ENCODE data around the gene RAB1B.
"Not testable (repeated sequence)": the region's sequence is repeated elsewhere in the genome, so short reads cannot be mapped to it uniquely, and the experiment has no call there.

DNA sequence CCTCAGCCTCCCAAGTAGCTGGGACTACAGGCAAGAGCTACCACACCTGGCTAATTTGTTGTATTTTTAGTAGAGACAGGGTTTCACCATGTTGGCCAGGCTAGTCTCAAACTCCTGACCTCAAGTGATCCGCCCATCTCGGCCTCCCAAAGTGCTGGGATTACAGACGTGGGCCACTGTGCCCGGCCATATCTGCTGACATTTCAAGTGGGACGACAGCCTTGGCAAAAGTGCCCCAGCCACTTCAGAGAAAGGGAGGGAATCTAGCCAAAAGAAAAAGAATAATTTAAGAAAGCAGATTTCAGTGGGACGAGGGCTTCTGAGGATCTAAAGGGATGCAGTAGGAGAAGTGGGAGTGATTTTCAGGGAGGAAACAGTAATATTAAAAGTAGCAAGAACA lies 15.4 kb upstream of the RAB1B start:
- TF ChIP-seq, protein P1, sequence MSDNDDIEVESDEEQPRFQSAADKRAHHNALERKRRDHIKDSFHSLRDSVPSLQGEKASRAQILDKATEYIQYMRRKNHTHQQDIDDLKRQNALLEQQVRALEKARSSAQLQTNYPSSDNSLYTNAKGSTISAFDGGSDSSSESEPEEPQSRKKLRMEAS (IDR thresholded peaks at IDR 0.05), result not testable (repeated sequence)
- TF ChIP-seq, protein P2, sequence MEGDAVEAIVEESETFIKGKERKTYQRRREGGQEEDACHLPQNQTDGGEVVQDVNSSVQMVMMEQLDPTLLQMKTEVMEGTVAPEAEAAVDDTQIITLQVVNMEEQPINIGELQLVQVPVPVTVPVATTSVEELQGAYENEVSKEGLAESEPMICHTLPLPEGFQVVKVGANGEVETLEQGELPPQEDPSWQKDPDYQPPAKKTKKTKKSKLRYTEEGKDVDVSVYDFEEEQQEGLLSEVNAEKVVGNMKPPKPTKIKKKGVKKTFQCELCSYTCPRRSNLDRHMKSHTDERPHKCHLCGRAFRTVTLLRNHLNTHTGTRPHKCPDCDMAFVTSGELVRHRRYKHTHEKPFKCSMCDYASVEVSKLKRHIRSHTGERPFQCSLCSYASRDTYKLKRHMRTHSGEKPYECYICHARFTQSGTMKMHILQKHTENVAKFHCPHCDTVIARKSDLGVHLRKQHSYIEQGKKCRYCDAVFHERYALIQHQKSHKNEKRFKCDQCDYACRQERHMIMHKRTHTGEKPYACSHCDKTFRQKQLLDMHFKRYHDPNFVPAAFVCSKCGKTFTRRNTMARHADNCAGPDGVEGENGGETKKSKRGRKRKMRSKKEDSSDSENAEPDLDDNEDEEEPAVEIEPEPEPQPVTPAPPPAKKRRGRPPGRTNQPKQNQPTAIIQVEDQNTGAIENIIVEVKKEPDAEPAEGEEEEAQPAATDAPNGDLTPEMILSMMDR (IDR thresholded peaks at IDR 0.05 in 2 of 3, conservative IDR thresholded peaks at IDR 0.05 in 1 of 3; ENCODE audit: borderline replicate concordance in 1 of 3, insufficient read depth in 1 of 3, low read depth in 2 of 3, low read length in 2 of 3), result not testable (repeated sequence)
- not testable (repeated sequence) for TF ChIP-seq SP1 (IDR thresholded peaks at IDR 0.05; ENCODE audit: low read depth); YY1 (IDR thresholded peaks at IDR 0.05; ENCODE audit: extremely low read depth, insufficient replicate concordance, low read depth, low read length); POLR2A (IDR thresholded peaks at IDR 0.05; ENCODE audit: borderline replicate concordance, extremely low read depth, insufficient read depth, insufficient read length); EGR1 (IDR thresholded peaks at IDR 0.05; ENCODE audit: low read depth); CEBPB (IDR thresholded peaks at IDR 0.05; ENCODE audit: low read depth); EZH2 (IDR thresholded peaks at IDR 0.05); TCF7L2 (IDR thresholded peaks at IDR 0.05; ENCODE audit: borderline replicate concordance, extremely low read depth, insufficient read depth, insufficient read length); POLR2AphosphoS5 (IDR thresholded peaks at IDR 0.05; ENCODE audit: low read depth, low read length); JUND (IDR thresholded peaks at IDR 0.05); SIN3A (IDR thresholded peaks at IDR 0.05; ENCODE audit: low read depth)
- TF ChIP-seq, protein P3, sequence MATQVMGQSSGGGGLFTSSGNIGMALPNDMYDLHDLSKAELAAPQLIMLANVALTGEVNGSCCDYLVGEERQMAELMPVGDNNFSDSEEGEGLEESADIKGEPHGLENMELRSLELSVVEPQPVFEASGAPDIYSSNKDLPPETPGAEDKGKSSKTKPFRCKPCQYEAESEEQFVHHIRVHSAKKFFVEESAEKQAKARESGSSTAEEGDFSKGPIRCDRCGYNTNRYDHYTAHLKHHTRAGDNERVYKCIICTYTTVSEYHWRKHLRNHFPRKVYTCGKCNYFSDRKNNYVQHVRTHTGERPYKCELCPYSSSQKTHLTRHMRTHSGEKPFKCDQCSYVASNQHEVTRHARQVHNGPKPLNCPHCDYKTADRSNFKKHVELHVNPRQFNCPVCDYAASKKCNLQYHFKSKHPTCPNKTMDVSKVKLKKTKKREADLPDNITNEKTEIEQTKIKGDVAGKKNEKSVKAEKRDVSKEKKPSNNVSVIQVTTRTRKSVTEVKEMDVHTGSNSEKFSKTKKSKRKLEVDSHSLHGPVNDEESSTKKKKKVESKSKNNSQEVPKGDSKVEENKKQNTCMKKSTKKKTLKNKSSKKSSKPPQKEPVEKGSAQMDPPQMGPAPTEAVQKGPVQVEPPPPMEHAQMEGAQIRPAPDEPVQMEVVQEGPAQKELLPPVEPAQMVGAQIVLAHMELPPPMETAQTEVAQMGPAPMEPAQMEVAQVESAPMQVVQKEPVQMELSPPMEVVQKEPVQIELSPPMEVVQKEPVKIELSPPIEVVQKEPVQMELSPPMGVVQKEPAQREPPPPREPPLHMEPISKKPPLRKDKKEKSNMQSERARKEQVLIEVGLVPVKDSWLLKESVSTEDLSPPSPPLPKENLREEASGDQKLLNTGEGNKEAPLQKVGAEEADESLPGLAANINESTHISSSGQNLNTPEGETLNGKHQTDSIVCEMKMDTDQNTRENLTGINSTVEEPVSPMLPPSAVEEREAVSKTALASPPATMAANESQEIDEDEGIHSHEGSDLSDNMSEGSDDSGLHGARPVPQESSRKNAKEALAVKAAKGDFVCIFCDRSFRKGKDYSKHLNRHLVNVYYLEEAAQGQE (IDR thresholded peaks at IDR 0.05; ENCODE audit: low read depth), result not testable (repeated sequence)
- TF ChIP-seq, protein P4, sequence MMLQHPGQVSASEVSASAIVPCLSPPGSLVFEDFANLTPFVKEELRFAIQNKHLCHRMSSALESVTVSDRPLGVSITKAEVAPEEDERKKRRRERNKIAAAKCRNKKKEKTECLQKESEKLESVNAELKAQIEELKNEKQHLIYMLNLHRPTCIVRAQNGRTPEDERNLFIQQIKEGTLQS (IDR thresholded peaks at IDR 0.05), result not testable (repeated sequence)
